Raji (cell line): ENCODE results near the gene PON3.

Experiments
- POLR2A ChIP-seq: IDR thresholded peaks from 2 replicates; pipeline ENCODE4 v1.6.1; 2011; ENCODE audit warnings: low read depth, low read length, control low read depth; ENCODE audit not compliant: insufficient read depth

PON3 gene

DNA sequence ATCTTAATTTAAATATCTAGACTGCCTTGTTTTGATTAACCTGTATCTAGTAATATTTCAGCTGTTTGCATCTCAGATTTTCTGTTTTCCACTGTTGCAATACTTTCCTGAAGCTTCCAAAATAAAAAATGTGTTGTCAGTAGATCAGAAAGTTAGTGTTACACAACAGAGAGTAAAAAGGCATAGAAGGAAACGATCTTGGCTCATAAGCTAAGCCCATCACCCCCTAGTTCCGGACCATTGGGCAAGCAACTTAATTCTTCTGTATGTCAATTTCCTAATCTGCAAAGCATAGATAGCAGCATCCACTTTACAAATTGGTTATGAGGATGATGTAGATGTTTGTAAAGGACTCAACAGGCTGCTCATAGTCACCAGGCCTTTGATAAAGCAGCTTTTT lies 4.4 kb downstream of the PON3 start:
- no peak for TF ChIP-seq POLR2A

DNA sequence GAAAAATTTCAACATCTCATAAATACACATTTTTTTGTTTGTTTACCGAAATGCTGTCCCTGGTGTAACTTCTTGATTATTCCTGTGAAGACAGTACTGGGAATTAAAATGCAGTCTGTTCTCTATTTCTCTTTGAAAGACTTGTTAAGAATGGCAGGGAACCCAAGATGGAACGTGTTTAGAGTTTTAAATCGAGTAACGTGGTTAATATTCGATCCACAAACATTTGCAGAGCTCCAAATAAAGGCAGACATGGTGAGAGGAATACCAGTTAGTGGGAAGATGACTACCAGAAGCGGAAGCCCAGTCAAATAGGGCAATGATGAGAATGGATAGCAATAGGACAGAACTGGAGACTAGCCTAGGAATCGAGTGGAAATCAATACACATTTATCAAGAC lies 6.7 kb downstream of the PON3 start:
- TF ChIP-seq POLR2A = no peak

DNA sequence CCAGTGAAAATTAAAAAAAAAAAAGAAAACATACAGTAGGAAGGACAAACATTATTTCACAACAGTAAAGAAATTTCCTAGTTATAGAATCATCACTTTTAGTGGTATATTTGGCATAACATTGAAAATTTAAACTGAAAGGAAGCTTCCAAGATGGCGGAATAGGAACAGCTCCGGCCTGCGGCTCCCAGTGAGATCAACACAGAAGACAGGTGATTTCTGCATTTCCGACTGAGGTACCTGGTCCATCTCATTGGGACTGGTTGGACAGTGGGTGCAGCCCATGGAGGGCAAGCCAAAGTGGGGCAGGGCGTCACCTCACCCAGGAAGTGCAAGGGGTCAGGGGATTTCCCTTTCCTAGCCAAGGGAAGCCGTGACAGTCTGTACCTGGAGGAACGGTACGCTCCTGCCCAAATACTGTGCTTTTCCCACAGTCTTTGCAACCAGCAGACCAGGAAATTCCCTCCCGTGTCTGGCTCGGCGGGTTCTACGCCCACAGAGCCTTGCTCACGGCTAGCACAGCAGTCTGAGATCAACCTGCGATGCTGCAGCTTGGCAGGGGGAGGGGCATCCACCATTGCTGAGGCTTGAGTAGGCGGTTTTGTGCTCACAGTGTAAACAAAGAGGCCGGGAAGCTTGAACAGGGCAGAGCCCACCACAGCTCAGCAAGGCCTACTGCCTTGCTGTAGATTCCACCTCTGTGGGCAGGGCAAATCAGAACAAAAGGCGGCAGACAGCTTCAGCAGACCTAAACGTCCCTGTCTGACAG lies 19.4 kb downstream of the PON3 start:
- no peak for TF ChIP-seq POLR2A

DNA sequence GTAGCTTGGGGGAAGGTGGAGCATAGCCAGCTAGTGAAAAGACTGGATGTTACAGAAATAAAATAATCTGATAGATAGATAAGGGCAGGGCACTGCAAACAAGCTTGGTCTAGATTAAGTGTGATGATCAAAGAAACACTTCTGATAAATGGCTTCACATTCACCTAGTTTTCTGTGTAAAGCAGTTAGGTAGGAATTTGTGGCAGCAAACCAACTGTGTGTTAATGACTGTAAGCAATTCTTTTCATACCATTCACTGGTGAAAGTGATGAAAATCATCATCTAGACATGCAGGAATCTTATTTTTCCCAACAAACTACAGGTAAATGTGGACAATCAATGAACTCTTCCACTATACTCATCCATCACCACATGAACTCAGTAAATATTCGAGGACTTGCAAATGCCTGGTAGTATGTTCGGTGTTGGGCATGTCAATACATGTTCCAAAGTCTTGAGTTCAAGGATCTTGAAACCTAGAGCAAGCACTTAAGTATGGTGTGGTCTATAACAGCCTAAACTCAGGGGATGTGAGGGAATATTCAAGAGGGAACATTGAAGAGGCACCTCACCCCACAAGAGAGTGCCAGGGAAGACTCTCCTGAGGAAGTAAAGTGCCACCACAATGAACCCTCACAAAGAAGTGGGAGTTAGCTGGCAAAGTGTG lies 20.5 kb downstream of the PON3 start:
- no peak for TF ChIP-seq POLR2A

DNA sequence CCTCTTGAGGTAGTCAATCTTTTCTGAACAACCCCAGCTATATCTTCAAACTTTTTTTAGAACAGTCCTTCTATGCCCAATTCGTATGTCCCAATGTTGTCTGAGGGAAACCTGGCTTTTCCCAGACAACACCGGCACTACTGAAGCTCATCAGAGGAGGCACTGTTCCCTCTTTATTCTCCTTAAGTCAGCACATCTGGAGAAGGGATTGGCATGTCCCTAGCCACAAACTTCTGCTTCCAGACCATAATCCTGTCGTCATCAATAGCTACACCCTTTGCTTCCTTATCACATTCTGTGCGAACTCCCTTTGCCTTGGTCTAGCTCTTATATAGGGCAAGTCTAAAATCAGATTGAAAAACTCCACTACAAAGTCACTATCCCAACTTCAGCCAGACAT lies 22.9 kb downstream of the PON3 start:
- TF ChIP-seq POLR2A = no peak

DNA sequence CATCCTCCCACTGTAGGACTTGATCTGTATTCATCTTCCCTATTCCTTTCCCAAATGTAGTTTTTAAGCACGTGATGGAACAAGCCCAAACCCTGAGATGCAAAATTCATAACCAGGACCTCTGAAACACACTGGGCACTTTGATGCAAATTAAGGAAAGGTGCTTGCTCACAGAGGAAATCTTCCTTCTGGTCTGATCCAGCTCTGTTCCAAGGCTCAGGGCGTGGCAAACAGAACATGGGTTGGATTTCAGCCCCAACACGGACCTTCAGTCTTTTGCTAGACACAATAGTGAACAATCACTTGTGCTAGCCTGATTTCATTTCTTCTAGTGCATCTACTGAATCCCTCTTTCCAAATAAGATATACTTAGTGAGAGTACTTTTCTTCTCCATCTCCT lies 27.9 kb downstream of the PON3 start:
- no peak for TF ChIP-seq POLR2A

DNA sequence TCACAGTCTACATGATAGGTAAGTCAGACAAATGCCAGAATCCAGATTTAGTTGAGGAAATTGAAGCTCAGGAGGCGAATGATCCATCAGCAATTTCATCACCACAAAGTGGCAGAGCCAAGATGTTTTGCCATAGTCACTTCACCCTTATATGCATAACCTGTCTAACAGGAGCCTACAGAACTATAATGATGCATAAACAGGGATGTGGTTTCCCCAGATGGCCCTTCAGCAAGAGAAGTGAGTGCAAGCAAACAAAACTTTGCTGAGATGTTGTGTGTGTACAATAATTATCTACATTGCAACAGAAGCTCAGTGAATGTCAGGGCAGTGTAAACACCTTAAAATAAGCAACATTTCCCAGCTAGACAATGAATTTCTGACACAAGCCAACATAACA lies 28.6 kb downstream of the PON3 start:
- no peak for TF ChIP-seq POLR2A

DNA sequence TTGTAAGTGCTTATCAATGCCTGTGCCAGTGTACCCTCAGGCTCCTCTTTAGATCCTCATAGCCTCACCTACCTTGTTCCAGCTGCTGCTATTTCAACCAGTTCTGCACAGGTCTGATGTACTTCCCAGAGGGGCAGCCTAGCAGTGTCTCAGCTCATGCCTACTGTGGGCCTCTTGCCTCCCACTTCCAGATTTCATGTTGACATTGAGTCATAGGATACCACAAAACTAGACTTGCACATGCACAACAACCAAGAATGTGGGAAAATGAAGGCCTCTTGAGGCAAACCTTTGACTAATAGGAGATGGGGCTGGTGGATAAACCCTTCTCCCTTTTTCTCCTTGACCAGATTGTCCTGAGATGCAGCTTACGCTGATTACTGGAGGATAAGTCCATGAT lies 31.0 kb downstream of the PON3 start:
- no peak for TF ChIP-seq POLR2A

DNA sequence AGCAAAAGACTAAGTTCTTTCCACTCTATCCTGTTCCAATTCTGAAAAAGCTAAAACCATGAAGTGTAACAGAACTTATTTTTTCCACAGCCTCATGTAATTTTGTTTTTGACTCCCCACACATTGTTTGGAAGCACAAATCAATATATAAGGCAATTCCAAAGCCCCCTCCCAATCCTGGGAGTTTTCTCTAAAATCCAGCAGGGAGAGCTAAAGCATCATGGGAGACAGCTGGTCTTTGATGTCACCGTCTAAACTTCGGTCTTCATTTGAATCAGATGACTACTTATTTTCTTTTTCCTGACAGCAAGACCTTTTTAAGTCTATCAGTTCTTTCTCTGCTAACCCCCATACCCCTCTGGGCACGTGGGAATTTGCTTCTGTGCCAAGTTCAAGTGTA lies 38.6 kb downstream of the PON3 start:
- no peak for TF ChIP-seq POLR2A

DNA sequence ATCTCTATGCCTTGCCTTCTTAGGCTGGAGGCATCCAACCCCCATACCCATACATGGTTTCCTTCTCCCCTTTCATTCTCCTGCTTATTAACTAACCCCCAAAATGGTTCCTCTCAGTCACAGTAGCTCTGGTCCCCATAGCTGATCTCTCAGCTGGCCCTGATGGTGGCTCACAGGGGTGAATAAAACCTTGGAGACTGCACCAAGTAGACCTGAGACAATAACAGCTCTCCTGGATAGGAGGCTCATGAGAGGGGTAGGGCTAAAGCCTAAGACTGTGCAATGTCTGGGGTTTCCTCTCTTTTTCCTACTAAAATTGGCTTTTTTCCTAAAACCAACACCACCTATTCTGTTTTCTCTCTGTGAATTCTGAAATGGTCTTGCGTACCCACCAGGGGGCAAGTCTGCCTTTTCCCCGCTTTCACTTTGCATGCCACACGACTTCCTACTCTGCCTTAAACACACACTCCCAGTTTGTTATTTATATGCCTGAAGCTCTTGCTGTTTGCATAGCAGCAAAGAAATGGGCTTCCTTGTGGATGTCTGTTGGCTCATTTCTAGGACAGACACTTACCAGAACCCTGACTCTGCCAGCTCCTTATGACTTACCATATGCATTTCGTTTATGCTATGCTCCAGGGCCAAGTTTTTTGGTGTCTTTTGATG lies 53.4 kb downstream of the PON3 start:
- TF ChIP-seq POLR2A = no peak

DNA sequence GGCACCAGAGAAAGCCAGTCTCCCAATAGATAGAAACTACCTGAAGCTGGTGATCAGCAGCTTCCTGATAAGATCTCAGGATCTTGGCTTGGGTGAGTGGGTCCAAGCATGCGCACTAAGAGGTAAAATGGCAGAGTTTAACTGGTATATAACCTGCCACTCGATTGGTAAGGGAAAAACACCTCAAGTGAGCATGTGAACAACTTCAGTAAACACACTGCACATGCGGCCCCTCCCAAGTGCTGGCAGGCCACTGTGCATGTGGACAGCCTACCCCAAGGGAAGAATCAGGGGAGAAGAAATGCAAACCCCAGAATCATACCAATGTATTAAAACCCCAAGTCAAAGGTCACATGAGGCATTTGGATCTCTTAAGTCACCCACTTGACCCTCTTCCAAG lies 54.1 kb downstream of the PON3 start:
- no peak for TF ChIP-seq POLR2A

DNA sequence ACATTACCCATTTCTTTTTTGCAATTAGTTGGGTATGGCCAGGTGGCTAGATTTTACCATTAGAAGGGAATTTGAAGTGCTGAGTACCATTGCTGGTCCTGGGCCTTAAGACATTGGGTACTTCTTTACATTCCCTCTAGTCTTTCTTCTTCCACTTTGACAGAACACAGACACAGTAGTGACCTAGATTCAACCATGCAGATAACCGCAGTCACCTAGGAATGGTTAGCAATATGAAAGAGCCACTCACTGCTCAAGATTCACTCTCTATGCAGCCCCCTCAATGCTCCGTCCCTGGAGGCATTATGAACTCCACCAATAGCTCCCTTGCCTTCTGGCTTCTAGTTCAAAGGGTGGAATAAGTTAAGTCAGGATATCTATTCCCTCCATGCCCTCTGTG lies 55.7 kb downstream of the PON3 start:
- no peak for TF ChIP-seq POLR2A

DNA sequence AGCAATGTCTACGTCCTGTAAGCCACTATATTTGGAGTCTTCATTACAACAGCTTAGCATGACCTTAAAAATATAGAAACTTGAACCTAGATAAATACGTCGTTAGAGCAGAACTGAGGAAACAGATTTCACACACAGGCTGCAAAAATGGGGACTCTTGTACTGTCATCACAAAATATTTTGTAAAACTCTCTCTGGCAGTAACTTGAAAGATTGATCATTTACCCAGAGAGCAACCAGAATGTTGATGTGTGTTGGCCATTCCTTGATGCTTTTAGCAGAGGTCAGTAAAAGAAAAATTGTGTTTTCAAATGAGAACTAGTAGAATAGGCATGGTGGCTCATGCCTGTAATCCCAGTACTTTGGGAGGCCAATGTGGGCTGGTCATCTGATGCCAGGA lies 57.3 kb downstream of the PON3 start:
- TF ChIP-seq POLR2A = no peak

DNA sequence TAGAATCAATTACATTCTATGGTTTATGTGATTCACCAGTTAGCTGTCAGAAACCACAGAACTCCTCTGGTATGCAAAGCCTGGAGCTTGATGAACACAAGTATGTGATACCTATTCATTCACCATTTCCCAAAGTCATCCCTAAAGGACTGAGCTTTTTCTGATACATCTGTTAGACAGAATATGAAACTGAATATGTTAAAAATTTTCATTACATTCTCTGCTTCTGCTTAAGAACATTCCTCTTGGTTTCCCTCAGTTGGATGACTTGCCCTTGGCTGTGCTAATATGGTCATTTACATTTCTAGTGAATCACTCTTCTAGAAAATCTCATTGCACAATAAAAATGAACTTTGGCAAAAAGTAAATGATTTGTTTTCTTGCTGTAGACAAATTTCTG lies 61.1 kb downstream of the PON3 start:
- TF ChIP-seq POLR2A = no peak

DNA sequence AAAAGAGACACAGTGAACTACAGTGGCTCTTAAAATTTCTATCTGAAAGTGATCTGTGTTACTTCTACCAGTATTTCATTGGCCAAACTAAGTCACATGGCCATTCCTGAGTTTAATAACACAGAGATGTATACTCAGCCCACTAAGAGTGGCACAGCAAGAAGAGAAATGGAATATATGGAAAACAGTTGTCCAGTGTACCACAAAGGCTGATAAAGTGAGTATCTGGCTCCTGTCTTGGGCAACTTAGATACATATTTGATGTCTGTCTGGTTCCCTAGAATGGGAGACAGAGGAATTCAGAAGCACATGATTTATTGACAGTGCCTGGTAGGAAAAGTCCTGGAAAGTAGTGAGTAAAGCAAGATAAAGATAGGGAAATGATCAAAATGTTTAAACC lies 61.7 kb downstream of the PON3 start:
- TF ChIP-seq POLR2A = no peak

DNA sequence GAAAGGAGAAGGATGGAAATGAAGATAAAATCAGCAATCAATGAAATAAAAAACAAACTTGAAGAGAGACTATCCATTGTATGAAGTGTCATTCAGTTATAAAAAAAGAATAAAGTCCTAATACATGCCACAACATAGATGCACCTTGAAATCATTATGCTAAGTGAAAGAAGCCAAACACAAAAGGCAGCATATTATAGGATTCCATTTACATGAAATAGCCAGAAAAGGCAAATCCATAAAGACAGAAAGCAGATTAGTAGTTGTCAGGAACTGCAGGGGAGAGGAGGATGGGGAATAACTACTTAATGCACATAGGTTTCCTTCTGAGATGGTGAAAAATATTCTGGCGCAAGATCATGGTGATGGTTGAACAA lies 65.2 kb downstream of the PON3 start:
- TF ChIP-seq POLR2A = no peak

DNA sequence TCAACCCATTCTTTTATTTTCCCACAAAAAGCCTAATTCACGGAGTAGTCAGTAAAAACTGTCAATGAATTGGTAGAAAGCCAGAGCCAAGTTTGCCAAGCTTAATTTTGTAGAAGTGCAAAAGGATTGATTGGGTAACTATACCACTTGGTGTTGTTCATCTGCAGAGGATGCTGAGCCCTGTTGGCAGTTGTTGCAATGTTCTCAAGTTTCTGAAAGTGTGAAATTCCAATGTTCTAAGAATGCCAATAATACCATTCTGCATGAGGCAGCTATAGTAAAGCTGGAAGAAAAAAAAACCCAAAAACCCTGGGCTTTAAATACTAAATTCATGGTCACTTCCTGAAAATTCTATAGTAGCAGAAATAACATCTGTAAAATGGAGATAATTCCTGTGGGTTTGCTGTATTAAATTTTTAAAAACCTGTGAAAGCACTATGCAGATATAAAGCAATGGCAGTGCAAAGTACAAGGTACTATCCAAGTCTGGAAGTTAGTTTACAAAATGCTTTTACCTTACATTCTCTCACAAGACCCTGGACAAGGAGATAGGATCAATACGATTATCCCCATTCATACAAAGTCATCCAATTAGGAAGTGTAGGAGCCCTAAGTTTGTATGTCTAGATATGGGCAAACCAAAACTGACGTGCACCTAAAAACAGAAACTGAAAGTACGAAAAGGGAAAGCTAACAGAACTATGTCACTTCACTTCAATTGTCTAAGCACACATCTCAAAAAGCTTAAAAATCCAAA lies 65.8 kb downstream of the PON3 start:
- no peak for TF ChIP-seq POLR2A
